Sigmoid colon (tissue), 7 donors: ENCODE measurements around the gene MRPL47. TPM values are rescaled to one million over a fixed set of nuclear protein-coding genes. Genes with fewer than 3 reads are reported as not detected.

ENCODE experiments used
- DNase-seq: peaks from one replicate; pipeline ENCODE4 v3.0.0-alpha.2; 2019
- H3K27ac ChIP-seq, 4 donors: fragments of 200-600 bp; sonication (generic); one replicate each; pipeline ENCODE4 v1.5.1; 2016 to 2019; ENCODE audit warnings: mild to moderate bottlenecking in 1 of 4
- H3K27me3 ChIP-seq, 3 donors: fragments of 200-600 bp; sonication (generic); one replicate each; pipeline ENCODE4 v1.5.1; 2019; ENCODE audit warnings: mild to moderate bottlenecking in 1 of 3
- H3K36me3 ChIP-seq, 4 donors: fragments of 200-600 bp; sonication (generic); one replicate each; pipeline ENCODE4 v1.5.1; 2016 to 2019
- H3K4me1 ChIP-seq, 4 donors: fragments of 200-600 bp; sonication (generic); one replicate each; pipeline ENCODE4 v1.5.1; 2017 to 2019
- H3K4me3 ChIP-seq, 4 donors: fragments of 200-600 bp; sonication (generic); one replicate each; pipeline ENCODE4 v1.5.1; 2017 to 2019; ENCODE audit warnings: mild to moderate bottlenecking in 2 of 4, moderate library complexity in 1 of 4
- H3K9me3 ChIP-seq, 4 donors: fragments of 200-600 bp in 3 of 4; sonication (generic) in 3 of 4; one replicate each; pipeline versions ENCODE4 v1.5.1 to v1.6.1; 2013 to 2019
- EP300 ChIP-seq, 4 donors: sonication (generic); formaldehyde crosslinking; IDR thresholded peaks; one replicate each; pipeline ENCODE4 v1.6.1; 2017; ENCODE audit warnings: antibody characterized with exemption in 4 of 4
- POLR2A ChIP-seq, 2 donors: fragments of 450-650 bp; IDR thresholded peaks; one replicate each; pipeline ENCODE4 v1.6.1; 2016; ENCODE audit warnings: antibody characterized with exemption in 2 of 2, mild to moderate bottlenecking in 2 of 2, moderate library complexity in 2 of 2
- POLR2AphosphoS5 ChIP-seq, 4 donors: sonication (generic); formaldehyde crosslinking; IDR thresholded peaks; one replicate each; pipeline ENCODE4 v1.6.1; 2017; ENCODE audit warnings: antibody characterized with exemption in 4 of 4
- WGBS, 2 donors: extraction: QIAGEN DNeasy Blood & Tissue Kit; methylation state at CpG; one replicate each; pipeline ENCODE4 v1.1.7; 2013; 5-methylcytosine and 5-hydroxymethylcytosine counted together
- intact Hi-C: fragments of 100-400 bp; cut with DNase I; formaldehyde crosslinking; loops from one replicate; pipeline ENCODE4 v1.15.1; 2023
- polyA plus RNA-seq, 3 donors: library from polyadenylated mRNA; stranded (reverse); fragments of 200-250 nt; gene quantifications; one replicate each; pipeline ENCODE4 v1.2.3, GENCODE V29; 2013
- total RNA-seq, 4 donors: library from RNA; depleted of rRNA; stranded (reverse); fragments of >200 nt; gene quantifications; one replicate each; pipeline ENCODE4 v1.1.0, GENCODE V29; 2016
- TF ChIP-seq, protein P1 (sequence below), 4 experiments: fragments of 450-650 bp in 3 of 4; fragments of 200-600 bp in 1 of 4; IDR thresholded peaks; one replicate each; pipeline ENCODE4 v1.5.1; 2016 to 2019; ENCODE audit warnings: antibody characterized with exemption in 4 of 4, mild to moderate bottlenecking in 3 of 4, moderate library complexity in 2 of 4
- donor health status: healthy with polysubstance abuse.
- donor health status: Bipolar disorder and iron deficiency.
- donor health status: healthy.

The MRPL47 gene
- total RNA-seq (10 to 100 TPM; 26.0 to 58.5 (median 29.0) TPM), polyA plus RNA-seq (10 to 100 TPM; 45.6 to 57.8 (median 55.7) TPM)

DNA sequence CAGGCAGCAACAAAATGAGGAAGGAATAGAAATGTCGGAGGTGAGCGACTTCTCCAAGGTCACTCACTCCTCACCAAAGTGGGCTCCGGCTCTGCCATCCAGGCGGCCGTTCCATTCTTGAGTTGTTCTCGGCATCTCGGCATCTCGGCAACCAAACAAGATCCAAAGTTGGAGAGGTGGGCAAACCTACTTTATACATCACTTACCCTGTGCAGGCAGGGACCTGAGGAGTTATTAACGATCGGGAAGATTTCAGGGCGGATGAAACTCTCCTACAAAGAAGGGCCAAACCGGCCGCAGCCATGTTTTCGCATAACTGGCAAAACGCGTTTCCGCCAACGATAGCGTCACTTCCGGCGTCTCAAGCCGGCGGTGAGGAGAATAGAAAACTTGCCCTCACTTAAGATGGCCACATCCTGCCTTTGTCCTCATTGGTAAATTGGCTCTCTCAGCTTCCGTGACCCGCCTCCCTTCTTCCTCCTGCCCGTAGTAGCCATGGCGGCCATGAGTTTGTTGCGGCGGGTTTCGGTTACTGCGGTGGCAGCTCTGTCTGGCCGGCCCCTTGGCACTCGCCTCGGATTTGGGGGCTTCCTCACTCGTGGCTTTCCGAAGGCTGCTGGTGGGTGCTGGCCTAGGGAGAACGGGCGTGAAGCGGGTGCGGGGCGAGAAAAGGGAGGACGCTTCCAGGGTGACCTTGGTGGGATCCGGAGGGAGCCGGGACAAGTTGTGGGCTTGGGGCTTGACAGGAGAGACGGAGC is at the start of gene MRPL47, which contains the start of gene NDUFB5:
Gene MRPL47, minus strand, starts transcription at position 318 of the 758 bp plus-strand sequence. Its CDS starts 14 bp downstream, at position 304.
Gene NDUFB5, plus strand, starts transcription at position 474 of the 758 bp plus-strand sequence. Its CDS starts 22 bp downstream, at position 496.
- Histone ChIP-seq H3K27me3 (no peaks in the 10 kb centered on the region), H3K4me1 (peaks cover 0 to 44% (median 28%) of the 10 kb centered on the region in 4 donors), H3K9me3 (no peaks in the 10 kb centered on the region), H3K4me3 (peak within 1 kb of the TSS; percentile 78 to 88 (median 80)), H3K27ac (peak within 1 kb of the TSS; percentile 89 to 95 (median 92)), H3K36me3 (peaks cover 0 to 39% (median 21%) of the 10 kb centered on the region in 4 donors)
- TF ChIP-seq, protein P1, sequence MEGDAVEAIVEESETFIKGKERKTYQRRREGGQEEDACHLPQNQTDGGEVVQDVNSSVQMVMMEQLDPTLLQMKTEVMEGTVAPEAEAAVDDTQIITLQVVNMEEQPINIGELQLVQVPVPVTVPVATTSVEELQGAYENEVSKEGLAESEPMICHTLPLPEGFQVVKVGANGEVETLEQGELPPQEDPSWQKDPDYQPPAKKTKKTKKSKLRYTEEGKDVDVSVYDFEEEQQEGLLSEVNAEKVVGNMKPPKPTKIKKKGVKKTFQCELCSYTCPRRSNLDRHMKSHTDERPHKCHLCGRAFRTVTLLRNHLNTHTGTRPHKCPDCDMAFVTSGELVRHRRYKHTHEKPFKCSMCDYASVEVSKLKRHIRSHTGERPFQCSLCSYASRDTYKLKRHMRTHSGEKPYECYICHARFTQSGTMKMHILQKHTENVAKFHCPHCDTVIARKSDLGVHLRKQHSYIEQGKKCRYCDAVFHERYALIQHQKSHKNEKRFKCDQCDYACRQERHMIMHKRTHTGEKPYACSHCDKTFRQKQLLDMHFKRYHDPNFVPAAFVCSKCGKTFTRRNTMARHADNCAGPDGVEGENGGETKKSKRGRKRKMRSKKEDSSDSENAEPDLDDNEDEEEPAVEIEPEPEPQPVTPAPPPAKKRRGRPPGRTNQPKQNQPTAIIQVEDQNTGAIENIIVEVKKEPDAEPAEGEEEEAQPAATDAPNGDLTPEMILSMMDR (IDR thresholded peaks at IDR 0.05) = no peak
- TF ChIP-seq EP300 (IDR thresholded peaks at IDR 0.05) = no peak
- peak; percentile 93 to 98 (median 96) for TF ChIP-seq POLR2AphosphoS5 (IDR thresholded peaks at IDR 0.05)
- TF ChIP-seq POLR2A (IDR thresholded peaks at IDR 0.05) = peak; percentile 90 to 91
- 0% methylated on average over 45 of the region's 45 CpGs for WGBS, 2 donors
- intact Hi-C loops = loop anchor here (2.0 to 10.0 kb wide), 3 partner anchors 42 to 260 kb away; partner anchors contain the start of genes ACTL6A, MFN1 and USP13
- DNase-seq = peak; percentile 97

DNA sequence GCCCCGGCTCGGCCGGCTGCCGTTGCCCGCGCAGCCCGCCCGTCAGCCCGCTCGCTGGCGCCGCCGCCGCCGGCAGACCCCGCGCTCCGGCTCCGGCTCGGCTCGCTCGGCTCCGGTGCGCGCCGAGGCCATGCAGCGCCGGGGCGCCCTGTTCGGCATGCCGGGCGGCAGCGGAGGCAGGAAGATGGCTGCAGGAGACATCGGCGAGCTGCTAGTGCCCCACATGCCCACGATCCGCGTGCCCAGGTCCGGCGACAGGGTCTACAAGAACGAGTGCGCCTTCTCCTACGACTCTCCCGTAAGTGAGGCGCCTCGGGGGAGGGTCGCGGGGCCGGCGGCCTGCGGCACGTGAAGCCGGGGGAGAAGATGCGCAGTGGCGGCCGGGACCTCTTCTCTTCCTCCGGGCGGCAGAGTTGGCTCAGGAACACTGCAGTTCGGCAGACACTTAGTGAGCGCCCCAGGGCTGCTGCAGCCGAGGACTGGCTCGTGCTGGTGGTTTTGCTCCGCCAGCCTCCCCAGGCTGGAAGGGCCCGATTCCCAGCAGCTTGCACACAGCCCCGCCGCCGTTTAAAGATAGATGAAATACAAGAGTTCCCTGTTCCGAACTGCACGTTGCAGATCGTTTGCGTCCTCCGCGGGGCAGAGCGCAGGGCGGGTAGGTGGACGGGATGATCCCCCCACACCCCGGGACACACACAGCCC is 48.8 kb upstream of the MRPL47 start:
- 0% methylated on average over 77 of the region's 77 CpGs for WGBS, 2 donors
- Histone ChIP-seq H3K4me1 (peaks cover 0 to 16% (median 10%) of the 10 kb centered on the region in 4 donors), H3K27ac (peak overlapping the region; percentile 93 to 97 (median 96)), H3K9me3 (no peaks in the 10 kb centered on the region), H3K27me3 (no peaks in the 10 kb centered on the region), H3K4me3 (peak overlapping the region; percentile 74 to 91 (median 88)), H3K36me3 (no peaks in the 10 kb centered on the region)
- intact Hi-C loops = loop anchor here (2.0 kb wide), 1 partner anchor 48 kb away; the partner anchor contains the start of genes MRPL47 and NDUFB5
- TF ChIP-seq, protein P1 (IDR thresholded peaks at IDR 0.05) = no peak
- peak in 2 of 4 donors; percentile 41 to 50 for TF ChIP-seq POLR2AphosphoS5 (IDR thresholded peaks at IDR 0.05)
- TF ChIP-seq POLR2A (IDR thresholded peaks at IDR 0.05) = no peak
- DNase-seq = peak; percentile 88

DNA sequence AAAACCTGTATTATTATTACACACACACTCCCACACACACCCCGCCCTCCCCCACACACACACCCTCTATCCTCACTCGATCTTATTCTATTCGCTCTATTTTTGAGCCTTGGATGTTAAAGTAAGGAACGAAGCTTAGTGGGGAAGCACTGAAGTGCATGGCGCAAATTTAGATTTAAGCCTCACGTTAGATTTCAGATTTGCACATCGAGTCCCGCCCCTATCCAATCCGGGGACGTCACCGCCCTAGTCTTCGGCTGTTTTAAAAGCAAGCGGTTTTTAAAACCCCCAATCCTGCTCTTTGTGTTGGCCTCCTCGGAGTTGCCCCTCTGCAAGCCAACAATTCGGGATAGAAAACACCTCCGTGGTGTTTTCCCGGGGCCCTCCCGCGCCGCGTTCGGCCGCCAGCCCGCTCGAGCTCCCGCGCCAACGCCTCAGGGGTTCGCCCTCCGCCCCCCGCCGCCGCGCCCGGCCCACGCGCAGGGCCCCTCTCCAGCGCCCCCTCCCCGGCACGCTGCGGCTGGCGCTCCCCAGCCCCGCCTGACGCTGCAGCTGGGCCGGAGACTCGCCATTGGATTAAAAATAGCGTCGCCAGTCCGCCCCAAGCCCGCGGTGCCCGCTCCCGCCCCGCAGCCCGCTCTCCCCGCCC is 48.1 kb upstream of the MRPL47 start, which contains the start of gene USP13:
Gene USP13, plus strand, starts transcription at position 594 of the 649 bp plus-strand sequence. CDS start 186 bp downstream, outside the sequence.
- 1% methylated on average over 56 of the region's 56 CpGs for WGBS, 2 donors
- H3K27ac ChIP-seq = peak within 1 kb of the TSS; percentile 93 to 97 (median 96)
- H3K4me1 ChIP-seq = peaks cover 0 to 15% (median 10%) of the 10 kb centered on the region in 4 donors
- H3K27me3 ChIP-seq = no peaks in the 10 kb centered on the region
- peak within 1 kb of the TSS; percentile 74 to 91 (median 88) for H3K4me3 ChIP-seq
- no peaks in the 10 kb centered on the region for H3K36me3 ChIP-seq
- TF ChIP-seq POLR2AphosphoS5 (IDR thresholded peaks at IDR 0.05) = peak in 3 of 4 donors; percentile 14 to 33 (median 26)
- no peak for TF ChIP-seq POLR2A (IDR thresholded peaks at IDR 0.05)
- TF ChIP-seq EP300 (IDR thresholded peaks at IDR 0.05) = no peak
- TF ChIP-seq, protein P1 (IDR thresholded peaks at IDR 0.05) = peak in 1 of 4 experiments; percentile 31
- no peaks in the 10 kb centered on the region for H3K9me3 ChIP-seq
- intact Hi-C loops = loop anchor here (2.0 kb wide), 1 partner anchor 48 kb away; the partner anchor contains the start of genes MRPL47 and NDUFB5
- peak; percentile 83 for DNase-seq
